HFF-Myc (cell line): ENCODE measurements around the gene FMNL2.

Experiments
- DNase-seq: peaks from one replicate; pipeline ENCODE4 v3.0.0-alpha.2; 2011; ENCODE audit warnings: low read depth; ENCODE audit errors: extremely low read depth
- H3K4me3 ChIP-seq: replicated peaks from 2 replicates; pipeline ENCODE4 v1.5.1; 2011; ENCODE audit warnings: low read depth, mild to moderate bottlenecking, control low read depth, low read length
- CTCF ChIP-seq: IDR thresholded peaks from 2 replicates; pipeline ENCODE4 v1.5.1; 2012; ENCODE audit warnings: mild to moderate bottlenecking, low read depth, low read length, control low read depth; ENCODE audit errors: missing control alignments

FMNL2 gene

GRCh38 chr2:152337511-152337903 lies 2.5 kb downstream of the FMNL2 start:
- H3K4me3 ChIP-seq = peak overlapping the region; percentile 78
- TF ChIP-seq CTCF = no peak
- no peak for DNase-seq

DNA sequence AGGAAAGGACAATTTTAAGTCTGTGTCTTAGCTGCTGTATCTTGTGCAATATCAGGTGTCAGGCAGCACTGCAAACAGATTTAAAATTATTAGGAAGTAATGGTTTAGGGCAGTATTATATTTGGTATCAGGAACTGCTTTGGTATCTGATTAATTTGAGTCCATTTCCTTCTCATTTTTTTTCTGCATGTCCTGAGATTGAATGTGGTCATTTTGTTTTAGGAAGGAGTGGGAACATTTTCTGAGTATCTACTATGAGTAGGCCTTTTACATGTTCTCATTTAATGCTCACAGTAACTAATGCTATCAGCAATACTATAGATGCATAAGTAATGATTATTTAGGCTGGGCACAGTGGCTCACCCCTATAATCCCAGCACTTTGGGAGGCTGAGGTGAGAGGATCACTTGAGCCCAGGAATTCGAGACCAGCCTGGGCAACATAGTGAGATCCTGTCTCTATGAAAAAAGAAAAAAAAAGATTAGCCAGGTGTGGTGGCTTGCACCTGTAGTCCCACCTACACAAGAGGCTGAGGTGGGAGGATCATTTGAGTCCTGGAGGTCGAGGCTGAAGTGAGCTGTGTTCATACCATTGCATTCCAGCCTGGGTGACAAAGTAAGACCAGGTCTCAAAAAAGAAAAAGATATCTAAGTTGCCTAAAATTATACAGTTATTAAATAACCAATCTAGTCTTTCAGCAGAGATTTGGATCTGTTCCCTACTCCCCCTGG lies 4.7 kb downstream of the FMNL2 start:
- no peak for TF ChIP-seq CTCF
- no peak for DNase-seq
- H3K4me3 ChIP-seq = no peak overlapping the region

- H3K4me3 ChIP-seq = no peak overlapping the region
- no peak for DNase-seq
- TF ChIP-seq CTCF = no peak
These were observed 7.5 kb downstream of the FMNL2 start for GRCh38 chr2:152342259-152343046.

DNA sequence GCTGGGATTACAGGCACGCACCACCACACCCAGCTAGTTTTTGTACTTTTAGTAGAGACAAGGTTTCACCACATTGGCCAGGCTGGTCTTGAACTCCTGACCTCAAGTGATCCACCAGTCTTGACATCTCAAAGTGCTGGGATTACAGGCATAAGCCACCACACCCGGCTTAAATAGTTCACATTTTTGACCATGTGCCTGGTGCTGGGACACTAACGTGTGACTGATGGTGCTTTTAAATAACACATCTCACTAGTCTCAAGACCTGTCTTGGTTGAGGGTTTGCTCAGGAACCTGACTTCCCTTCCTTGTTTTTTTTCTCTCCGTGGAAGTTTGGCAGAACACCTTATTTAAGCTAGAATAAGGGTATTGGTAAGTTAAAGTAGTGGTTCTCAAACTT lies 8.5 kb downstream of the FMNL2 start:
- no peak overlapping the region for H3K4me3 ChIP-seq
- TF ChIP-seq CTCF = no peak
- DNase-seq = no peak

DNA sequence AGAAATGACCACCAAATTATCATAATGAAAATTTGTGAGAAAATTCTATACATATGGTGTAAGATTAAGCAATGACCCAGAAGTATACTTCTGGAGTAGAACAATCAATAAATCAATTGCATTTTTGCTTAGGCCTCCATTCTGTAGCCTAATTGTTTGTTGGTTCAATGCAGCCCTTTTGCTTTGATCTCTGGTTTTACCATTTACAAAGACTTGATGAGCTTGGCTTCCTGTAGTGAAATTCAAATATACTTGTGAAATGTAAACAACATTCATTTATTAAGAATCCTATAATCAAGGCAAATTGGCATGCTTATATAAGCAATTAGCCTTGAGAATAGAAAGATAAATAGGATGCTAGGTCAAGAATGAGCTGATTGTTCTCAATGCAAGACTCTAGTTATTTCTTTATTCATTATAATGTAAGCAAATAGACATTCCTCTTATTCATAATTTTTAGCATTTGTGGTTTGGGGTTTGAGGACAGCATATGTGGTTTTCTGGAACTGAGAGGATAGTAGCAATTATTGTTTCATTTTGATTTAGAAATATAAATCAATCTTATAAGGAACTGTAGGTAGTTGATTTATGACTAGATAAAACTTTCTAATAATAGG lies 9.7 kb downstream of the FMNL2 start:
- DNase-seq = no peak
- H3K4me3 ChIP-seq = no peak overlapping the region
- TF ChIP-seq CTCF = no peak

- no peak for TF ChIP-seq CTCF
- no peak overlapping the region for H3K4me3 ChIP-seq
- no peak for DNase-seq
These were observed 12.1 kb downstream of the FMNL2 start for GRCh38 chr2:152347076-152347475.
